ENCODE data around the gene AKIRIN1. TPM values are rescaled to one million over a fixed set of nuclear protein-coding genes. Genes with fewer than 3 reads are reported as not detected.
"Not testable (repeated sequence)": the region's sequence is repeated elsewhere in the genome, so short reads cannot be mapped to it uniquely, and the experiment has no call there.

AKIRIN1 gene
- total RNA-seq, 1 donor, result 35.1 TPM

DNA sequence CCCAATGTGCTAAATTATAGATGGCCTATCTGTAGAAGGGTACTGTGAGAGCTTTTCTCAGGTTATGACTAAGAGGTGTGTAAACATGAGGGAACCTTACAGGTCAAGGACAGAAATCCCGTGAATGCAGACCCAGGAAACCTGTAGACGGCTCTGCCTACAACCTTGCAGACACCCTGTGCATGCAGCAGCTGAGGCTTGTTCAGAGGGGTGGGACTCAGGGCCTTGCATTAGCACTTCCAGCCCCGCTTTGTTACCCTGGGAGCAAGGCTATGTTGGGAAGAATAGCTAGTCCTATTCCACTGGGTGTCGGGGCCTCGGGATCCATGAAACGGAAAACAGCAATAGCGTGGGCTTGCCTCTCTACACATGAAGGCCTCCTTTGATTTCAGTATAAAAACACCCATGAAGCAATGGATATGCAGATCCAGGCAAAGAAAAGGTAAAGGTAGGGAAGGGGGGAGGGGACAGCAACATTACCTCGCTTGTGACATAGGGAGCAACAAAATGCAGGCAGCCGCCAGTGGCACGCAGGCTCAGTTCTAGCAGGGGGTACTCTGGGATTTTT is 25.6 kb downstream of the AKIRIN1 start:
- Histone ChIP-seq H3K4me2 (ENCODE audit: insufficient read depth, low read length) (no peak overlapping the region), H3K27ac (ENCODE audit: low read depth, low read length) (no peak overlapping the region), H4K20me1 (ENCODE audit: insufficient read depth, low read length) (no peaks in the 10 kb centered on the region), H3K4me1 (ENCODE audit: insufficient read depth, low read length) (no peaks in the 10 kb centered on the region), H3K9me3 (ENCODE audit: low read depth, low read length) (no peaks in the 10 kb centered on the region), H3K79me2 (ENCODE audit: insufficient read depth, low read length) (no peaks in the 10 kb centered on the region), H3K27me3 (ENCODE audit: insufficient read depth, low read length) (no peaks in the 10 kb centered on the region), H2AFZ (ENCODE audit: low read length) (no peak overlapping the region), H3K36me3 (ENCODE audit: insufficient read depth, low read length) (peaks cover 9% of the 10 kb centered on the region), H3K4me3 (ENCODE audit: insufficient read depth, low read length) (no peak overlapping the region)
- DNase-seq (ENCODE audit: insufficient read length, low spot score, missing footprints), result no peak
- TF ChIP-seq, protein P1, sequence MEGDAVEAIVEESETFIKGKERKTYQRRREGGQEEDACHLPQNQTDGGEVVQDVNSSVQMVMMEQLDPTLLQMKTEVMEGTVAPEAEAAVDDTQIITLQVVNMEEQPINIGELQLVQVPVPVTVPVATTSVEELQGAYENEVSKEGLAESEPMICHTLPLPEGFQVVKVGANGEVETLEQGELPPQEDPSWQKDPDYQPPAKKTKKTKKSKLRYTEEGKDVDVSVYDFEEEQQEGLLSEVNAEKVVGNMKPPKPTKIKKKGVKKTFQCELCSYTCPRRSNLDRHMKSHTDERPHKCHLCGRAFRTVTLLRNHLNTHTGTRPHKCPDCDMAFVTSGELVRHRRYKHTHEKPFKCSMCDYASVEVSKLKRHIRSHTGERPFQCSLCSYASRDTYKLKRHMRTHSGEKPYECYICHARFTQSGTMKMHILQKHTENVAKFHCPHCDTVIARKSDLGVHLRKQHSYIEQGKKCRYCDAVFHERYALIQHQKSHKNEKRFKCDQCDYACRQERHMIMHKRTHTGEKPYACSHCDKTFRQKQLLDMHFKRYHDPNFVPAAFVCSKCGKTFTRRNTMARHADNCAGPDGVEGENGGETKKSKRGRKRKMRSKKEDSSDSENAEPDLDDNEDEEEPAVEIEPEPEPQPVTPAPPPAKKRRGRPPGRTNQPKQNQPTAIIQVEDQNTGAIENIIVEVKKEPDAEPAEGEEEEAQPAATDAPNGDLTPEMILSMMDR (IDR thresholded peaks at IDR 0.05; ENCODE audit: extremely low read depth, low read depth, low read length), result no peak

DNA sequence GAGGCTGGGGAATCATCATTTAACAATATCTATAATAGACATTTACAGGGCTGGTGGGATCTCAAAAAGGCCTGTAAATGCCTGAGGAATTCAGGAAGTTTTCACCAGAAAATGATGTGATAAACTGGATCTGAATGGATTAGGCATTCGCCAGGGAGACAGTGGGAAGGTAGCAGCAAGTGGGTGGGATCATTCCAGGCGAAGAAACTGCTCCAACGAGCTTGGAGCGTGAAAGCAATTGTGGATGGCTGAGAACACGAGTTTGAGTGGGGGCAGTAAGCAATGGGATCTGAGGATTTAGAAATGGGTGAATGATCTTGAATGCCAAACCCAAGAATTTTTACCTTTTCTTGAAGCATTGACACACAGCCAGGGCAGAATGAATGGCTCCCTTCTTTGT is 26.2 kb downstream of the AKIRIN1 start:
- H3K36me3 ChIP-seq (ENCODE audit: insufficient read depth, low read length), result peaks cover 4% of the 10 kb centered on the region
- no peaks in the 10 kb centered on the region for H3K79me2 ChIP-seq (ENCODE audit: insufficient read depth, low read length)
- TF ChIP-seq, protein P1 (IDR thresholded peaks at IDR 0.05; ENCODE audit: extremely low read depth, low read depth, low read length), result no peak
- H3K4me3 ChIP-seq (ENCODE audit: insufficient read depth, low read length), result no peak overlapping the region
- H2AFZ ChIP-seq (ENCODE audit: low read length), result no peak overlapping the region
- H3K4me2 ChIP-seq (ENCODE audit: insufficient read depth, low read length), result no peak overlapping the region
- H3K4me1 ChIP-seq (ENCODE audit: insufficient read depth, low read length), result no peaks in the 10 kb centered on the region
- H3K27me3 ChIP-seq (ENCODE audit: insufficient read depth, low read length), result no peaks in the 10 kb centered on the region
- H3K27ac ChIP-seq (ENCODE audit: low read depth, low read length), result no peak overlapping the region
- no peaks in the 10 kb centered on the region for H4K20me1 ChIP-seq (ENCODE audit: insufficient read depth, low read length)
- no peak for DNase-seq (ENCODE audit: insufficient read length, low spot score, missing footprints)
- H3K9me3 ChIP-seq (ENCODE audit: low read depth, low read length), result no peaks in the 10 kb centered on the region

- H3K27ac ChIP-seq (ENCODE audit: low read depth, low read length); H3K4me3 ChIP-seq (ENCODE audit: insufficient read depth, low read length); H3K27me3 ChIP-seq (ENCODE audit: insufficient read depth, low read length); H4K20me1 ChIP-seq (ENCODE audit: insufficient read depth, low read length); DNase-seq (ENCODE audit: insufficient read length, low spot score, missing footprints); H3K4me2 ChIP-seq (ENCODE audit: insufficient read depth, low read length); H3K9me3 ChIP-seq (ENCODE audit: low read depth, low read length); H3K79me2 ChIP-seq (ENCODE audit: insufficient read depth, low read length); H3K36me3 ChIP-seq (ENCODE audit: insufficient read depth, low read length); H2AFZ ChIP-seq (ENCODE audit: low read length); H3K4me1 ChIP-seq (ENCODE audit: insufficient read depth, low read length): not testable (repeated sequence)
Measured at GRCh38 chr1:39020494-39020893, 29.4 kb downstream of the AKIRIN1 start.

- no peak overlapping the region for H2AFZ ChIP-seq (ENCODE audit: low read length)
Measured at GRCh38 chr1:39021426-39021825, 30.4 kb downstream of the AKIRIN1 start.

More at GRCh38 chr1:39021426-39021825, 30.4 kb downstream of the AKIRIN1 start:
- Histone ChIP-seq H3K4me2 (ENCODE audit: insufficient read depth, low read length) (no peak overlapping the region), H3K27me3 (ENCODE audit: insufficient read depth, low read length) (no peaks in the 10 kb centered on the region), H3K4me3 (ENCODE audit: insufficient read depth, low read length) (no peak overlapping the region), H4K20me1 (ENCODE audit: insufficient read depth, low read length) (no peaks in the 10 kb centered on the region), H3K36me3 (ENCODE audit: insufficient read depth, low read length) (no peaks in the 10 kb centered on the region), H3K4me1 (ENCODE audit: insufficient read depth, low read length) (peaks cover 6% of the 10 kb centered on the region), H3K79me2 (ENCODE audit: insufficient read depth, low read length) (peaks cover 3% of the 10 kb centered on the region), H3K9me3 (ENCODE audit: low read depth, low read length) (no peaks in the 10 kb centered on the region), H3K27ac (ENCODE audit: low read depth, low read length) (no peak overlapping the region)
- DNase-seq (ENCODE audit: insufficient read length, low spot score, missing footprints), result no peak
- TF ChIP-seq, protein P1 (IDR thresholded peaks at IDR 0.05; ENCODE audit: extremely low read depth, low read depth, low read length), result no peak

Data from osteoblast (primary cell).